HCT116 (cell line): ENCODE results near the gene GMEB1. TPM values are rescaled to one million over a fixed set of nuclear protein-coding genes. Genes with fewer than 3 reads are reported as not detected.
A peak's percentile ranks its signal among the peaks of the same experiment; 100 is the strongest.

Source experiments
- ATAC-seq: fragments of 200-7000 bp; cut with Tn5 transposase; 2 replicates; pipeline ENCODE4 v1.9.1; 2020; ENCODE audit warnings: mild to moderate bottlenecking, moderate library complexity
- BruUV-seq: library from RNA; stranded (reverse); fragments of 400-500 nt; replicated peaks from 2 replicates; lab custom pipeline; 2021; lab: Mats Ljungman, UMichigan
- CTCF ChIA-PET: fragments of 300-600 bp; sonication (Branson Sonifier 250); formaldehyde crosslinking; loops from one replicate; lab custom pipeline; 2021; ENCODE audit warnings: antibody characterized with exemption; lab: Charles Lee
- POLR2A ChIA-PET: fragments of 300-600, 350-600 bp; sonication (Branson Sonifier 250); formaldehyde crosslinking; loops from one replicate; lab custom pipeline; 2021; ENCODE audit warnings: antibody characterized with exemption; lab: Charles Lee
- RAD21 ChIA-PET, 2 experiments: fragments of 300-600 bp; sonication (Branson Sonifier 250); formaldehyde crosslinking; loops; one replicate each; lab custom pipeline; 2023; ENCODE audit warnings: low total read pairs in 2 of 2; ENCODE audit not compliant: uncharacterized antibody in 2 of 2, unreplicated experiment in 2 of 2, low non-redundant PET in 1 of 2; lab: Charles Lee
- DNase-seq: peaks from one replicate; pipeline ENCODE4 v3.0.0-alpha.2; 2010; ENCODE audit warnings: low read depth, low spot score
- H2AFZ ChIP-seq: fragments of 200-600 bp; shearing (Covaris generic), sonication (generic); 2 replicates; pipeline ENCODE4 v1.6.1; 2017; ENCODE audit warnings: low read depth, mixed run types, mixed read lengths, antibody characterized with exemption, low read length; ENCODE audit not compliant: poor library complexity, severe bottlenecking
- H3K27ac ChIP-seq: 2 replicates; pipeline ENCODE4 v1.5.1; 2012; ENCODE audit warnings: low read depth, low read length
- H3K27me3 ChIP-seq: fragments of 200-600 bp; sonication (generic); 2 replicates; pipeline ENCODE4 v1.6.1; 2016; ENCODE audit warnings: mixed run types, low read length, mixed read lengths; ENCODE audit not compliant: insufficient read depth
- H3K36me3 ChIP-seq, 2 experiments: fragments of 200-500 bp in 1 of 2; fragments of 200-600 bp in 1 of 2; sonication (Bioruptor generic) in 1 of 2; sonication (generic) in 1 of 2; 2 replicates each; pipeline versions ENCODE4 v1.5.1 to v1.6.1; 2014 to 2016; ENCODE audit warnings: low read length in 2 of 2, inconsistent platforms in 1 of 2, mixed read lengths in 1 of 2, mixed run types in 1 of 2; ENCODE audit not compliant: insufficient read depth in 2 of 2, control insufficient read depth in 1 of 2
- H3K4me1 ChIP-seq, 2 experiments: fragments of 200-600 bp in 1 of 2; sonication (generic) in 1 of 2; 2 replicates each; pipeline versions ENCODE4 v1.5.1 to v1.6.1; 2012 to 2017; ENCODE audit warnings: low read length in 2 of 2, inconsistent platforms in 1 of 2, mild to moderate bottlenecking in 1 of 2, mixed read lengths in 1 of 2, mixed run types in 1 of 2, moderate library complexity in 1 of 2; ENCODE audit not compliant: insufficient read depth in 2 of 2, control insufficient read depth in 1 of 2
- H3K4me2 ChIP-seq: fragments of 200-600 bp; sonication (generic); 2 replicates; pipeline ENCODE4 v1.6.1; 2017; ENCODE audit warnings: mixed run types, low read length, mixed read lengths
- H3K4me3 ChIP-seq, 2 experiments: fragments of 200-600 bp in 1 of 2; sonication (generic) in 1 of 2; replicated peaks in 1 of 2; 2 replicates each; pipeline ENCODE4 v1.5.1; 2011 to 2016; ENCODE audit warnings: low read length in 2 of 2, control low read depth in 1 of 2, low read depth in 1 of 2, mild to moderate bottlenecking in 1 of 2, mixed read lengths in 1 of 2, mixed run types in 1 of 2
- H3K79me2 ChIP-seq: fragments of 200-600 bp; sonication (generic); 2 replicates; pipeline ENCODE4 v1.6.1; 2017; ENCODE audit warnings: mild to moderate bottlenecking, mixed run types, low read length, moderate library complexity, mixed read lengths; ENCODE audit not compliant: insufficient read depth
- H3K9ac ChIP-seq: fragments of 200-600 bp; sonication (generic); 2 replicates; pipeline ENCODE4 v1.6.1; 2016; ENCODE audit warnings: low read length, mixed read lengths
- H3K9me2 ChIP-seq: fragments of 200-600 bp; sonication (generic), shearing (Covaris generic); 2 replicates; pipeline ENCODE4 v1.6.1; 2017; ENCODE audit warnings: mixed run types, mild to moderate bottlenecking, moderate library complexity; ENCODE audit not compliant: insufficient read depth
- H3K9me3 ChIP-seq, 2 experiments: fragments of 200-500 bp in 1 of 2; fragments of 200-600 bp in 1 of 2; sonication (Bioruptor generic) in 1 of 2; sonication (generic) in 1 of 2; 2 replicates each; pipeline ENCODE4 v1.6.1; 2014 to 2017; ENCODE audit warnings: low read length in 2 of 2, mixed read lengths in 2 of 2, inconsistent platforms in 1 of 2, low read depth in 1 of 2, mild to moderate bottlenecking in 1 of 2, mixed run types in 1 of 2, moderate library complexity in 1 of 2; ENCODE audit not compliant: control insufficient read depth in 1 of 2, insufficient read depth in 1 of 2
- H4K20me1 ChIP-seq: fragments of 200-600 bp; sonication (generic), shearing (Covaris generic); 2 replicates; pipeline ENCODE4 v1.6.1; 2017; ENCODE audit warnings: mixed run types, mild to moderate bottlenecking, moderate library complexity; ENCODE audit not compliant: insufficient read depth
- CBX3 ChIP-seq: IDR thresholded peaks from 2 replicates; pipeline ENCODE4 v1.6.1; 2012; ENCODE audit warnings: low read depth
- CEBPB ChIP-seq: IDR thresholded peaks from 2 replicates; pipeline ENCODE4 v1.6.1; 2012; ENCODE audit warnings: low read depth
- EZH2 ChIP-seq: fragments of 200-600 bp; sonication (generic); IDR thresholded peaks from 2 replicates; pipeline ENCODE4 v1.6.1; 2017; ENCODE audit warnings: antibody characterized with exemption, mixed run types
- RAD21 ChIP-seq: IDR thresholded peaks from 2 replicates; pipeline ENCODE4 v1.6.1; 2012; ENCODE audit warnings: low read depth, mild to moderate bottlenecking
- intact Hi-C: fragments of 100-400 bp; cut with micrococcal nuclease; formaldehyde crosslinking; loops from 2 replicates; pipeline ENCODE4 v1.10.0; 2022
- total RNA-seq: library from RNA; stranded (reverse); gene quantifications from one replicate; pipeline ENCODE4 v1.2.1, GENCODE V29; 2021; ENCODE audit not compliant: unreplicated experiment
- TF ChIP-seq, protein P1 (sequence below): IDR thresholded peaks from 2 replicates; pipeline ENCODE4 v1.6.1; 2012; ENCODE audit warnings: low read depth
- TF ChIP-seq, protein P2 (sequence below), 3 experiments: fragments of 200-600 bp in 1 of 3; sonication (generic) in 1 of 3; IDR thresholded peaks in 2 of 3; conservative IDR thresholded peaks in 1 of 3; 2 replicates each; pipeline ENCODE4 v1.5.1; 2012 to 2017; ENCODE audit warnings: low read depth in 2 of 3, low read length in 2 of 3, antibody characterized with exemption in 1 of 3, borderline replicate concordance in 1 of 3, control low read depth in 1 of 3, mild to moderate bottlenecking in 1 of 3, mixed read lengths in 1 of 3, mixed run types in 1 of 3, moderate library complexity in 1 of 3; ENCODE audit not compliant: insufficient read depth in 1 of 3

The GMEB1 gene
- total RNA-seq, 1 experiment from 2014 or later: 19.8 TPM

DNA sequence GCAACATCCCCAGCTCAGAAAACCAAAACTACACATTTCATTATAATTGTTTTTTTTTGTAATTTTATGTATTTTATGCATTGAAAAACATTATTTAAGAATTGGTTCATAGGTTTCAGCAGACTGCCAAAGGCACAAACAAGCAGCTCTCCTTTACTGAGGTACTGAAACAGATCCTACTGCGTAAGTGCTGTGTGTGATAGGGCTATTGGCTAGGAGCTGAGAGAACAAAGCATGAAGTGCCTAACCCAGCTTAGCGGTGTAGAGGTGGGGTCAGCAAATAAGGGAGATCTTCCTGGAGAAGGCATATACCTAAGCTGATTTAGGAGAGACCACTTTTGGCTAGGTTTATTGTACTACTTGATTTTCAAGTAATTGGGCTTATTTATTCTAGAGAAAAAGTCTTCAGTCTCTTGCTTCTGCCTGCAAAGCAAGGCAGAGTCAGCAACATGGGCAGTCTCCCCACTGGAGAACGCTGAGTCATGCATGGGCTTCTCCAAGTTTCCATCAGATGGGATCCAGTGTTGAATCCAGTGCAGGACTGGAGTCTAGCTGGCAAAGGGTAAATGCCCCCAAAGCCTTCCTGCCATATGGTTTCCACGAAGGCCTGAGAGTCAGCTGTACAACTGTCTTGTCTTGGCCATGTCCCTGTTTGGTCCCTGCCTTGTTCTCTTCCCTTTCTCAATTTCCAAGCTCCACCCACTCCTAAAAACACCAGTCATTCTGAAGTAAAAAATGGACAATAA is 50.2 kb downstream of the GMEB1 start:
- H4K20me1 ChIP-seq: no peaks in the 10 kb centered on the region
- H3K9me3 ChIP-seq: no peaks in the 10 kb centered on the region
- intact Hi-C loops: no loop called here
- no peak overlapping the region for H3K9ac ChIP-seq
- no TSS peak for BruUV-seq
- ATAC-seq: no peak
- H3K9me2 ChIP-seq: no peaks in the 10 kb centered on the region
- H3K4me1 ChIP-seq: peaks cover 13 to 30% of the 10 kb centered on the region in 2 experiments
- H3K27me3 ChIP-seq: no peaks in the 10 kb centered on the region
- DNase-seq: no peak
- TF ChIP-seq, protein P1, sequence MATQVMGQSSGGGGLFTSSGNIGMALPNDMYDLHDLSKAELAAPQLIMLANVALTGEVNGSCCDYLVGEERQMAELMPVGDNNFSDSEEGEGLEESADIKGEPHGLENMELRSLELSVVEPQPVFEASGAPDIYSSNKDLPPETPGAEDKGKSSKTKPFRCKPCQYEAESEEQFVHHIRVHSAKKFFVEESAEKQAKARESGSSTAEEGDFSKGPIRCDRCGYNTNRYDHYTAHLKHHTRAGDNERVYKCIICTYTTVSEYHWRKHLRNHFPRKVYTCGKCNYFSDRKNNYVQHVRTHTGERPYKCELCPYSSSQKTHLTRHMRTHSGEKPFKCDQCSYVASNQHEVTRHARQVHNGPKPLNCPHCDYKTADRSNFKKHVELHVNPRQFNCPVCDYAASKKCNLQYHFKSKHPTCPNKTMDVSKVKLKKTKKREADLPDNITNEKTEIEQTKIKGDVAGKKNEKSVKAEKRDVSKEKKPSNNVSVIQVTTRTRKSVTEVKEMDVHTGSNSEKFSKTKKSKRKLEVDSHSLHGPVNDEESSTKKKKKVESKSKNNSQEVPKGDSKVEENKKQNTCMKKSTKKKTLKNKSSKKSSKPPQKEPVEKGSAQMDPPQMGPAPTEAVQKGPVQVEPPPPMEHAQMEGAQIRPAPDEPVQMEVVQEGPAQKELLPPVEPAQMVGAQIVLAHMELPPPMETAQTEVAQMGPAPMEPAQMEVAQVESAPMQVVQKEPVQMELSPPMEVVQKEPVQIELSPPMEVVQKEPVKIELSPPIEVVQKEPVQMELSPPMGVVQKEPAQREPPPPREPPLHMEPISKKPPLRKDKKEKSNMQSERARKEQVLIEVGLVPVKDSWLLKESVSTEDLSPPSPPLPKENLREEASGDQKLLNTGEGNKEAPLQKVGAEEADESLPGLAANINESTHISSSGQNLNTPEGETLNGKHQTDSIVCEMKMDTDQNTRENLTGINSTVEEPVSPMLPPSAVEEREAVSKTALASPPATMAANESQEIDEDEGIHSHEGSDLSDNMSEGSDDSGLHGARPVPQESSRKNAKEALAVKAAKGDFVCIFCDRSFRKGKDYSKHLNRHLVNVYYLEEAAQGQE: no peak
- TF ChIP-seq CBX3: 0 out of 2 replicates have a peak, but pooled peaks have one; percentile 23
- CTCF ChIA-PET: interaction anchor here (1.3 kb wide), 1 partner anchor 18 kb away, joined by 3 read pairs; the partner anchor contains the start of gene YTHDF2
- POLR2A ChIA-PET: interaction anchor here (0.7 to 1.1 kb wide), 2 partner anchors 18 to 70 kb away, joined by 3 to 4 read pairs; partner anchors contain the start of genes RNU11 and YTHDF2
- no peak overlapping the region for H2AFZ ChIP-seq
- RAD21 ChIA-PET: no interaction called here
- peaks cover 0 to 10% of the 10 kb centered on the region in 2 experiments; a peak in 1 of 4 replicates for H3K36me3 ChIP-seq
- H3K4me3 ChIP-seq: no peak overlapping the region
- peak overlapping the region; percentile 20; the same call in 1 of the 2 replicates for H3K27ac ChIP-seq
- no peaks in the 10 kb centered on the region for H3K79me2 ChIP-seq
- peak overlapping the region; percentile 24; the same call in 1 of the 2 replicates for H3K4me2 ChIP-seq

DNA sequence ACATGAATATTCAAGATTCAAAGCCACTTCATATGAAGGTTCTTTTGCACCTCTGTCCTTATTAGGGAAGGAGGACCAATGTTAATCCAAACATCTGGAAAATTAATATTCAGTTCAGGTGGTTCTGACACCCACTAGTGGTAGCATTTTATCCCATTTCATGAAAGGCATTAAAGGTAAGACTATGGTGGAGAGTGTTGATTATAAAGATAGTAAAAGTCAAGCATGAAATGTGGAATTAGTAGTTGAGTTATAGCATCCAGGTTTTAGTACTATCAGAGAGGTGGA is 50.7 kb downstream of the GMEB1 start:
- POLR2A ChIA-PET: interaction anchor here (0.7 to 1.1 kb wide), 2 partner anchors 17 to 71 kb away, joined by 3 to 4 read pairs; partner anchors contain the start of genes RNU11 and YTHDF2
- RAD21 ChIA-PET: no interaction called here
- Histone ChIP-seq H3K27me3 (no peaks in the 10 kb centered on the region), H2AFZ (no peak overlapping the region), H4K20me1 (no peaks in the 10 kb centered on the region), H3K4me3 (no peak overlapping the region), H3K4me1 (peaks cover 13 to 30% of the 10 kb centered on the region in 2 experiments), H3K9me3 (no peaks in the 10 kb centered on the region), H3K79me2 (no peaks in the 10 kb centered on the region), H3K9me2 (no peaks in the 10 kb centered on the region), H3K9ac (no peak overlapping the region), H3K36me3 (peaks cover 0 to 6% of the 10 kb centered on the region in 2 experiments; a peak in 1 of 4 replicates), H3K4me2 (no peak overlapping the region), H3K27ac (peak overlapping the region; percentile 20; the same call in 1 of the 2 replicates)
- CTCF ChIA-PET: no interaction called here
- TF ChIP-seq RAD21 (peak; percentile 29; the same call in 1 of the 2 replicates), CEBPB (no peak), EZH2 (no peak)
- TF ChIP-seq, protein P2, sequence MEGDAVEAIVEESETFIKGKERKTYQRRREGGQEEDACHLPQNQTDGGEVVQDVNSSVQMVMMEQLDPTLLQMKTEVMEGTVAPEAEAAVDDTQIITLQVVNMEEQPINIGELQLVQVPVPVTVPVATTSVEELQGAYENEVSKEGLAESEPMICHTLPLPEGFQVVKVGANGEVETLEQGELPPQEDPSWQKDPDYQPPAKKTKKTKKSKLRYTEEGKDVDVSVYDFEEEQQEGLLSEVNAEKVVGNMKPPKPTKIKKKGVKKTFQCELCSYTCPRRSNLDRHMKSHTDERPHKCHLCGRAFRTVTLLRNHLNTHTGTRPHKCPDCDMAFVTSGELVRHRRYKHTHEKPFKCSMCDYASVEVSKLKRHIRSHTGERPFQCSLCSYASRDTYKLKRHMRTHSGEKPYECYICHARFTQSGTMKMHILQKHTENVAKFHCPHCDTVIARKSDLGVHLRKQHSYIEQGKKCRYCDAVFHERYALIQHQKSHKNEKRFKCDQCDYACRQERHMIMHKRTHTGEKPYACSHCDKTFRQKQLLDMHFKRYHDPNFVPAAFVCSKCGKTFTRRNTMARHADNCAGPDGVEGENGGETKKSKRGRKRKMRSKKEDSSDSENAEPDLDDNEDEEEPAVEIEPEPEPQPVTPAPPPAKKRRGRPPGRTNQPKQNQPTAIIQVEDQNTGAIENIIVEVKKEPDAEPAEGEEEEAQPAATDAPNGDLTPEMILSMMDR (IDR thresholded peaks at IDR 0.05 in 2 of 3, conservative IDR thresholded peaks at IDR 0.05 in 1 of 3; ENCODE audit: borderline replicate concordance in 1 of 3, insufficient read depth in 1 of 3, low read depth in 2 of 3, low read length in 2 of 3): peak in 1 of 3 experiments; percentile 45; a peak in 2 of 6 replicates
- intact Hi-C loops: no loop called here
- BruUV-seq: no TSS peak
- ATAC-seq (0 out of 2 replicates have a peak, but pooled peaks have one; percentile 16), DNase-seq (no peak)
